GM12878 (cell line): ENCODE measurements around the gene PPP1CA. TPM values are rescaled to one million over a fixed set of nuclear protein-coding genes. Genes with fewer than 3 reads are reported as not detected.
A peak's percentile ranks its signal among the peaks of the same experiment; 100 is the strongest.

Experiments used
- CHD2 ChIP-seq: IDR thresholded peaks from 2 replicates; pipeline ENCODE4 v1.6.1; 2011; ENCODE audit warnings: low read depth, low read length, improper control_type of control experiment, borderline replicate concordance
- EED ChIP-seq: sonication (generic); IDR thresholded peaks from 2 replicates; pipeline ENCODE4 v1.6.1; 2016; ENCODE audit warnings: antibody characterized with exemption, low read depth
- IKZF2 ChIP-seq, 2 experiments: fragments of 450-650 bp; IDR thresholded peaks; 2 replicates each; pipeline ENCODE4 v1.6.1; 2017; ENCODE audit warnings: mild to moderate bottlenecking in 2 of 2, moderate library complexity in 2 of 2
- JUND ChIP-seq: IDR thresholded peaks from 2 replicates; pipeline ENCODE4 v1.6.1; 2012; ENCODE audit warnings: low read depth, mild to moderate bottlenecking, low read length, improper control_type of control experiment, moderate library complexity
- NFXL1 ChIP-seq: fragments of 450-650 bp; IDR thresholded peaks from 2 replicates; pipeline ENCODE4 v1.6.1; 2017; ENCODE audit warnings: antibody characterized with exemption, mild to moderate bottlenecking, borderline replicate concordance
- NR2C1 ChIP-seq: fragments of 450-650 bp; IDR thresholded peaks from 2 replicates; pipeline ENCODE4 v1.6.1; 2017; ENCODE audit warnings: antibody characterized with exemption, mild to moderate bottlenecking, moderate library complexity
- NR2F1 ChIP-seq: fragments of 450-650 bp; conservative IDR thresholded peaks from 2 replicates; pipeline ENCODE4 v1.6.1; 2017; ENCODE audit warnings: mild to moderate bottlenecking
- POLR2AphosphoS2 ChIP-seq: IDR thresholded peaks from 2 replicates; pipeline ENCODE4 v1.6.1; 2011; ENCODE audit warnings: low read depth, mild to moderate bottlenecking, low read length, improper control_type of control experiment, moderate library complexity
- RAD21 ChIP-seq: IDR thresholded peaks from 2 replicates; pipeline ENCODE4 v1.6.1; 2011; ENCODE audit warnings: mild to moderate bottlenecking, low read depth, low read length, moderate library complexity; ENCODE audit not compliant: insufficient read depth
- RCOR1 ChIP-seq: conservative IDR thresholded peaks from 2 replicates; pipeline ENCODE4 v1.6.1; 2012; ENCODE audit warnings: low read depth, low read length, improper control_type of control experiment
- RUNX3 ChIP-seq: IDR thresholded peaks from 2 replicates; pipeline ENCODE4 v1.6.1; 2012; ENCODE audit warnings: low read length, inconsistent platforms
- SIX5 ChIP-seq: IDR thresholded peaks from 2 replicates; pipeline ENCODE4 v1.6.1; 2011; ENCODE audit warnings: mild to moderate bottlenecking, low read depth, low read length, moderate library complexity; ENCODE audit not compliant: severe bottlenecking
- SMARCA5 ChIP-seq: fragments of 450-650 bp; IDR thresholded peaks from 2 replicates; pipeline ENCODE4 v1.6.1; 2017; ENCODE audit warnings: mild to moderate bottlenecking
- SMC3 ChIP-seq: IDR thresholded peaks from 2 replicates; pipeline ENCODE4 v1.6.1; 2011; ENCODE audit warnings: low read length, improper control_type of control experiment, borderline replicate concordance
- TCF7 ChIP-seq: IDR thresholded peaks from 2 replicates; pipeline ENCODE4 v1.6.1; 2014; ENCODE audit warnings: antibody characterized with exemption, borderline replicate concordance
- YY1 ChIP-seq: IDR thresholded peaks from 2 replicates; pipeline ENCODE4 v1.6.1; 2011; ENCODE audit warnings: low read depth, mild to moderate bottlenecking, low read length
- polyA plus RNA-seq, 11 experiments: library from polyadenylated mRNA; depleted of rRNA in 4 of 11; unstranded in 6 of 11; stranded (reverse) in 5 of 11; fragments of >200 nt; fragmentation: Nextera tagmentation in 4 of 11; fragmentation: Illumina TruSeq in 1 of 11; extraction: Ambion mirVana in 4 of 11; extraction: Trizol in 1 of 11; gene quantifications; 1 replicate in 1 of 11; 2 replicates in 10 of 11; pipeline versions ENCODE4 v1.2.1 to v1.2.3, GENCODE V29; 2011 to 2016; ENCODE audit warnings: inconsistent platforms in 2 of 11, missing spikeins in 2 of 11, low read depth in 1 of 11
- total RNA-seq, 4 experiments: library from RNA; depleted of rRNA in 3 of 4; stranded (reverse); fragments of >200 nt in 3 of 4; fragmentation: Illumina TruSeq in 1 of 4; extraction: Trizol in 1 of 4; gene quantifications; 2 replicates each; pipeline versions ENCODE4 v1.2.1 to v1.2.3, GENCODE V29; 2013 to 2021
- TF ChIP-seq, protein P1 (sequence below): IDR thresholded peaks from 2 replicates; pipeline ENCODE4 v1.6.1; 2011; ENCODE audit warnings: mild to moderate bottlenecking, low read depth, low read length, moderate library complexity; ENCODE audit not compliant: insufficient replicate concordance
- TF ChIP-seq, protein P2 (sequence below), 3 experiments: IDR thresholded peaks in 2 of 3; conservative IDR thresholded peaks in 1 of 3; 2 replicates each; pipeline ENCODE4 v1.5.1; 2011; ENCODE audit warnings: low read depth in 3 of 3, low read length in 3 of 3, mild to moderate bottlenecking in 3 of 3, control low read depth in 2 of 3, moderate library complexity in 2 of 3, inconsistent platforms in 1 of 3, mixed read lengths in 1 of 3; ENCODE audit not compliant: control insufficient read depth in 2 of 3, insufficient read depth in 1 of 3; ENCODE audit errors: extremely low read depth in 1 of 3
- TF ChIP-seq, protein P3 (sequence below): fragments of 450-650 bp; IDR thresholded peaks from 2 replicates; pipeline ENCODE4 v1.6.1; 2016; ENCODE audit warnings: mild to moderate bottlenecking
- TF ChIP-seq, protein P4 (sequence below): IDR thresholded peaks from 2 replicates; pipeline ENCODE4 v1.6.1; 2011; ENCODE audit warnings: borderline replicate concordance, low read depth, mild to moderate bottlenecking, moderate library complexity, mixed read lengths, low read length; ENCODE audit not compliant: insufficient read depth; ENCODE audit errors: extremely low read length
- TF ChIP-seq, protein P5 (sequence below): fragments of 450-650 bp; IDR thresholded peaks from 2 replicates; pipeline ENCODE4 v1.6.1; 2018; ENCODE audit warnings: mild to moderate bottlenecking, low read depth, moderate library complexity; ENCODE audit not compliant: partially characterized antibody
- TF ChIP-seq, protein P6 (sequence below): IDR thresholded peaks from 2 replicates; pipeline ENCODE4 v1.6.1; 2012; ENCODE audit warnings: low read depth, low read length, improper control_type of control experiment

PPP1CA gene
- total and polyA plus RNA-seq, 10 of the 15 experiments (the other 5 are each of a cell fraction or from before 2014, with no cell fraction given) = 26.4 to 458 (median 240) TPM

DNA sequence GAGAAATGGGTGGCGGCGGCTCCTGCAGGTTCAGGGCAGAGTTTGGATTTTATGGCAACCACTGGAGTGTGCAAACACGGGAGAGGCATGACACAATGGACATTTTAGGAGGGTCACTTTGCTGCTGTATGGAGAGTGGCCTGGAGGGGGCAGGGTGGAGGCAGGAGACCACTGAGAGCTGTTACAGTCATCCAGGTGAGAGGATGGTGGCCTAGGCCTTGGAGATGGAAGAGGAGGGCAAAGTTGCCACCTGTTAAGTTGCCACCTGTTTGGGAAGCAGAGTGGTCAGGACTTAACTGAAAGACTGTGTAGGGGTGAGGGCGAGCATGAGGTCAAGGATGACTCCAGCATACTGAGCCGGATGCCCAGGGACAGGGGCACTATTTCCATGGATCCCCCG, 12.2 kb downstream of the PPP1CA start (continued):
- TF ChIP-seq, protein P1, sequence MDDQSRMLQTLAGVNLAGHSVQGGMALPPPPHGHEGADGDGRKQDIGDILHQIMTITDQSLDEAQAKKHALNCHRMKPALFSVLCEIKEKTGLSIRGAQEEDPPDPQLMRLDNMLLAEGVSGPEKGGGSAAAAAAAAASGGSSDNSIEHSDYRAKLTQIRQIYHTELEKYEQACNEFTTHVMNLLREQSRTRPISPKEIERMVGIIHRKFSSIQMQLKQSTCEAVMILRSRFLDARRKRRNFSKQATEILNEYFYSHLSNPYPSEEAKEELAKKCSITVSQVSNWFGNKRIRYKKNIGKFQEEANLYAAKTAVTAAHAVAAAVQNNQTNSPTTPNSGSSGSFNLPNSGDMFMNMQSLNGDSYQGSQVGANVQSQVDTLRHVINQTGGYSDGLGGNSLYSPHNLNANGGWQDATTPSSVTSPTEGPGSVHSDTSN = no peak
- no peak for TF ChIP-seq RUNX3
- TF ChIP-seq IKZF2 (IDR thresholded peaks at IDR 0.05) = 0 out of 4 replicates have a peak, but pooled peaks have one; percentile 8 to 17
- TF ChIP-seq NFXL1 = no peak
- TF ChIP-seq, protein P2, sequence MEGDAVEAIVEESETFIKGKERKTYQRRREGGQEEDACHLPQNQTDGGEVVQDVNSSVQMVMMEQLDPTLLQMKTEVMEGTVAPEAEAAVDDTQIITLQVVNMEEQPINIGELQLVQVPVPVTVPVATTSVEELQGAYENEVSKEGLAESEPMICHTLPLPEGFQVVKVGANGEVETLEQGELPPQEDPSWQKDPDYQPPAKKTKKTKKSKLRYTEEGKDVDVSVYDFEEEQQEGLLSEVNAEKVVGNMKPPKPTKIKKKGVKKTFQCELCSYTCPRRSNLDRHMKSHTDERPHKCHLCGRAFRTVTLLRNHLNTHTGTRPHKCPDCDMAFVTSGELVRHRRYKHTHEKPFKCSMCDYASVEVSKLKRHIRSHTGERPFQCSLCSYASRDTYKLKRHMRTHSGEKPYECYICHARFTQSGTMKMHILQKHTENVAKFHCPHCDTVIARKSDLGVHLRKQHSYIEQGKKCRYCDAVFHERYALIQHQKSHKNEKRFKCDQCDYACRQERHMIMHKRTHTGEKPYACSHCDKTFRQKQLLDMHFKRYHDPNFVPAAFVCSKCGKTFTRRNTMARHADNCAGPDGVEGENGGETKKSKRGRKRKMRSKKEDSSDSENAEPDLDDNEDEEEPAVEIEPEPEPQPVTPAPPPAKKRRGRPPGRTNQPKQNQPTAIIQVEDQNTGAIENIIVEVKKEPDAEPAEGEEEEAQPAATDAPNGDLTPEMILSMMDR (IDR thresholded peaks at IDR 0.05 in 2 of 3, conservative IDR thresholded peaks at IDR 0.05 in 1 of 3; ENCODE audit: control insufficient read depth in 2 of 3, extremely low read depth in 1 of 3, insufficient read depth in 1 of 3, low read depth in 3 of 3, low read length in 3 of 3) = peak; percentile 72 to 85 (median 75)
- TF ChIP-seq, protein P3, sequence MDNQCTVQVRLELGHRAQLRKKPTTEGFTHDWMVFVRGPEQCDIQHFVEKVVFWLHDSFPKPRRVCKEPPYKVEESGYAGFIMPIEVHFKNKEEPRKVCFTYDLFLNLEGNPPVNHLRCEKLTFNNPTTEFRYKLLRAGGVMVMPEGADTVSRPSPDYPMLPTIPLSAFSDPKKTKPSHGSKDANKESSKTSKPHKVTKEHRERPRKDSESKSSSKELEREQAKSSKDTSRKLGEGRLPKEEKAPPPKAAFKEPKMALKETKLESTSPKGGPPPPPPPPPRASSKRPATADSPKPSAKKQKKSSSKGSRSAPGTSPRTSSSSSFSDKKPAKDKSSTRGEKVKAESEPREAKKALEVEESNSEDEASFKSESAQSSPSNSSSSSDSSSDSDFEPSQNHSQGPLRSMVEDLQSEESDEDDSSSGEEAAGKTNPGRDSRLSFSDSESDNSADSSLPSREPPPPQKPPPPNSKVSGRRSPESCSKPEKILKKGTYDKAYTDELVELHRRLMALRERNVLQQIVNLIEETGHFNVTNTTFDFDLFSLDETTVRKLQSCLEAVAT = no peak
- TF ChIP-seq POLR2AphosphoS2 = no peak
- TF ChIP-seq, protein P4, sequence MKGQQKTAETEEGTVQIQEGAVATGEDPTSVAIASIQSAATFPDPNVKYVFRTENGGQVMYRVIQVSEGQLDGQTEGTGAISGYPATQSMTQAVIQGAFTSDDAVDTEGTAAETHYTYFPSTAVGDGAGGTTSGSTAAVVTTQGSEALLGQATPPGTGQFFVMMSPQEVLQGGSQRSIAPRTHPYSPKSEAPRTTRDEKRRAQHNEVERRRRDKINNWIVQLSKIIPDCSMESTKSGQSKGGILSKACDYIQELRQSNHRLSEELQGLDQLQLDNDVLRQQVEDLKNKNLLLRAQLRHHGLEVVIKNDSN = no peak
- TF ChIP-seq NR2F1 = no peak
- peak; percentile 47; the same call in 1 of the 2 replicates for TF ChIP-seq YY1
- no peak for TF ChIP-seq JUND
- no peak for TF ChIP-seq NR2C1
- no peak for TF ChIP-seq CHD2
- TF ChIP-seq, protein P5, sequence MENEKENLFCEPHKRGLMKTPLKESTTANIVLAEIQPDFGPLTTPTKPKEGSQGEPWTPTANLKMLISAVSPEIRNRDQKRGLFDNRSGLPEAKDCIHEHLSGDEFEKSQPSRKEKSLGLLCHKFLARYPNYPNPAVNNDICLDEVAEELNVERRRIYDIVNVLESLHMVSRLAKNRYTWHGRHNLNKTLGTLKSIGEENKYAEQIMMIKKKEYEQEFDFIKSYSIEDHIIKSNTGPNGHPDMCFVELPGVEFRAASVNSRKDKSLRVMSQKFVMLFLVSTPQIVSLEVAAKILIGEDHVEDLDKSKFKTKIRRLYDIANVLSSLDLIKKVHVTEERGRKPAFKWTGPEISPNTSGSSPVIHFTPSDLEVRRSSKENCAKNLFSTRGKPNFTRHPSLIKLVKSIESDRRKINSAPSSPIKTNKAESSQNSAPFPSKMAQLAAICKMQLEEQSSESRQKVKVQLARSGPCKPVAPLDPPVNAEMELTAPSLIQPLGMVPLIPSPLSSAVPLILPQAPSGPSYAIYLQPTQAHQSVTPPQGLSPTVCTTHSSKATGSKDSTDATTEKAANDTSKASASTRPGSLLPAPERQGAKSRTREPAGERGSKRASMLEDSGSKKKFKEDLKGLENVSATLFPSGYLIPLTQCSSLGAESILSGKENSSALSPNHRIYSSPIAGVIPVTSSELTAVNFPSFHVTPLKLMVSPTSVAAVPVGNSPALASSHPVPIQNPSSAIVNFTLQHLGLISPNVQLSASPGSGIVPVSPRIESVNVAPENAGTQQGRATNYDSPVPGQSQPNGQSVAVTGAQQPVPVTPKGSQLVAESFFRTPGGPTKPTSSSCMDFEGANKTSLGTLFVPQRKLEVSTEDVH = no peak
- no peak for TF ChIP-seq SIX5
- peak; percentile 71 for TF ChIP-seq RAD21
- TF ChIP-seq, protein P6, sequence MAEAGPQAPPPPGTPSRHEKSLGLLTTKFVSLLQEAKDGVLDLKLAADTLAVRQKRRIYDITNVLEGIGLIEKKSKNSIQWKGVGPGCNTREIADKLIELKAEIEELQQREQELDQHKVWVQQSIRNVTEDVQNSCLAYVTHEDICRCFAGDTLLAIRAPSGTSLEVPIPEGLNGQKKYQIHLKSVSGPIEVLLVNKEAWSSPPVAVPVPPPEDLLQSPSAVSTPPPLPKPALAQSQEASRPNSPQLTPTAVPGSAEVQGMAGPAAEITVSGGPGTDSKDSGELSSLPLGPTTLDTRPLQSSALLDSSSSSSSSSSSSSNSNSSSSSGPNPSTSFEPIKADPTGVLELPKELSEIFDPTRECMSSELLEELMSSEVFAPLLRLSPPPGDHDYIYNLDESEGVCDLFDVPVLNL = no peak
- TF ChIP-seq TCF7 = no peak
- TF ChIP-seq SMARCA5 = no peak
- no peak for TF ChIP-seq EED
- peak; percentile 71 for TF ChIP-seq SMC3
- no peak for TF ChIP-seq RCOR1
